ENCODE measurements around the gene COL4A6.
A peak's percentile ranks its signal among the peaks of the same experiment; 100 is the strongest.

COL4A6 gene

DNA sequence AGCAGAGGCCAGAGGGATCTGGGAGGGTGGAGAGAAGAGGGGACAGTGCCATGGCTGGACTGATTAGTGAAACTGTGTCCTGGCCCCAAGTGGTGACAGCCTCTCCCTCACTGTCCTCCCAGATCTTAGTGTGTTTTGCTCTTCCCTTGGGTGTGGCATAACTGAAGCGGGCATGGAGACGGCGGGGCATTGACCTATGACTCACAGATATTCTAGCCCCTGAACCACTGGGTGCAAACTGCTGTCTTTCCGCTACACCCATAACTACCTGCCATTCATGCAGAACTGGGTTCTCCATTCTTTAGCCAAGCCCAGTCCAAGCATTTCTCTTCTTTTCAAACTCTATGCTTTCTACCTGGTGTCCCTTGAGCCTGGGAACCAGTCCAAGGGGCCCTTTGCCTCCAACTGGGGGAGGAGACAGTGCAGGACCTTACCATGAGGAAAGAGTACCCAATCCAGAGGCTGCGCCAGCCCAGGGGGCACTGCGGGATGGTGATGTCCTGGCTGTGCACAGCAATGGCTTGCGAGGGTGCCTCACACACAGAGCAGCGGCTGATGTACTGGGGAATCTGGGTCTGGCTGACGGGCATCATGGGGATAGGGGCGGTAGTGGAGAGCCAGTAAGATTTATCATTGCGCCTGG is 279.1 kb downstream of the COL4A6 start:
- TF ChIP-seq, protein P1, sequence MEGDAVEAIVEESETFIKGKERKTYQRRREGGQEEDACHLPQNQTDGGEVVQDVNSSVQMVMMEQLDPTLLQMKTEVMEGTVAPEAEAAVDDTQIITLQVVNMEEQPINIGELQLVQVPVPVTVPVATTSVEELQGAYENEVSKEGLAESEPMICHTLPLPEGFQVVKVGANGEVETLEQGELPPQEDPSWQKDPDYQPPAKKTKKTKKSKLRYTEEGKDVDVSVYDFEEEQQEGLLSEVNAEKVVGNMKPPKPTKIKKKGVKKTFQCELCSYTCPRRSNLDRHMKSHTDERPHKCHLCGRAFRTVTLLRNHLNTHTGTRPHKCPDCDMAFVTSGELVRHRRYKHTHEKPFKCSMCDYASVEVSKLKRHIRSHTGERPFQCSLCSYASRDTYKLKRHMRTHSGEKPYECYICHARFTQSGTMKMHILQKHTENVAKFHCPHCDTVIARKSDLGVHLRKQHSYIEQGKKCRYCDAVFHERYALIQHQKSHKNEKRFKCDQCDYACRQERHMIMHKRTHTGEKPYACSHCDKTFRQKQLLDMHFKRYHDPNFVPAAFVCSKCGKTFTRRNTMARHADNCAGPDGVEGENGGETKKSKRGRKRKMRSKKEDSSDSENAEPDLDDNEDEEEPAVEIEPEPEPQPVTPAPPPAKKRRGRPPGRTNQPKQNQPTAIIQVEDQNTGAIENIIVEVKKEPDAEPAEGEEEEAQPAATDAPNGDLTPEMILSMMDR (IDR thresholded peaks at IDR 0.05; ENCODE audit: low read depth, low read length) = no peak

DNA sequence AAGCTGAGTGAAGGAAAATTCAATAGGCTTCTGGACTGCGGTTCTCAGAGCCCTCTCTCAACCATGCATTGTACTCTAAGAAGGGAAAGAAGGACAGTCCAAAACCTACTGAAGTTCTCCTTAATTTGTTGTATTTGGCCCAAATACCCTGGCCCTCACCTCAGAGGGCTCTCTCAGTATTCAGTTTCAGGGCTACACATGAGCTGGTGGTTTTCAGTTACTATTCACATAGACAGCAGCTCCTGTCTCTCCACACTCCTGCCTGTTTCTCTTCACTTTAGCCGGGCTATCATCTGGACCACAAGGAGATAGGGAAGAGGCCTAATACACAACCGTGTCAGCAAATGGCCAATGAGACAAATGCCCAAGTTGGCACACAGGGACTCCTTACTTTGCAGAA is 280.6 kb downstream of the COL4A6 start:
- no peak for DNase-seq (ENCODE audit: extremely low read depth, low read depth)
- TF ChIP-seq, protein P1 (IDR thresholded peaks at IDR 0.05; ENCODE audit: low read depth, low read length) = no peak

More for the DNA sequence above, 279.1 kb downstream of the COL4A6 start:
- DNase-seq (ENCODE audit: extremely low read depth, low read depth) = no peak

DNA sequence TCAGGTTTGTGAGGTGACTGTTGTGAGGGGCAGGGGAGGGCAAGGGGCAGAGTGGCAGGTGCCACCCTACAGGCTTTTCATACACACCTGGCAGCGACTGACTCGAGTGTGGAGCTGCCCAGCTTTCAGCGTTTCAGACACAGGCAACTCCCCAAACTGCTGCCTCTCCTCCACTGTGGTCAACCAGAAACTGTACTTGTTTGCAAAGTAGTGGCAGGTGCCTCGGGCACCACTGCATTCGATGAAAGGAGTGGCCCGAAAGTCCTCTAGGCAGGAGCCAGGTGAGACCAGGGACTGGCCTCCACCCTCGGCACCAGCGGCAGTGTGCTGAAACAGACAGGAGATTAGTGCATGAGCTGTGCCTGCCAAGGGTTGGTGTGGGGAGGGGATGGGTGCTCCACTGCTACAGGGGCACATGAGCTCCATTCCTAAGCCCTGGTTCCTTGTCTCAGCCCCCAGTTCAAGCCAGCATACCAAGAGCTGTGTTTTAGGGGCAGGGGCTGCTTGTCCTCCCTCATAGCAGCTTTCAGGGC is 281.2 kb downstream of the COL4A6 start:
- TF ChIP-seq, protein P1 (IDR thresholded peaks at IDR 0.05; ENCODE audit: low read depth, low read length) = no peak
- no peak for DNase-seq (ENCODE audit: extremely low read depth, low read depth)

DNA sequence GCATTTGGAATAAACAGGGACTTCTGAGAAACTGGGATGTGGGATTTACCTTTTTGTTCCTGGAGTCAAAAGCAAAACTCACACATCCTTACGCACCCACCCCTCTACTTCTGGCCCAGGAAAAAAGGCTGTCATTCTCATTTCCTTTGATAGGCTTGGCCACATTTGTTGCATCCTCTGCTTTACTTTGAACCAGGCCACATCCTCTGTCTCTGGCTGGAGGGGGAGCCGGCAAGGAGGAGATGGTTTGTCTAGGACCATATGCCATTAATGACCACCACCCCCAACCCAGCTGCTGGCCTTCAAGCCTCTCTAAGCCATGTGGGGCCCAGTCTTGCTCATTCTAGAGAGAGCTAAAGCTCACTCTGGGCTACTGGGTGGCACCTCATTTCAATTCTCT is 282.1 kb downstream of the COL4A6 start:
- TF ChIP-seq, protein P1 (IDR thresholded peaks at IDR 0.05; ENCODE audit: low read depth, low read length) = no peak
- no peak for DNase-seq (ENCODE audit: extremely low read depth, low read depth)

DNA sequence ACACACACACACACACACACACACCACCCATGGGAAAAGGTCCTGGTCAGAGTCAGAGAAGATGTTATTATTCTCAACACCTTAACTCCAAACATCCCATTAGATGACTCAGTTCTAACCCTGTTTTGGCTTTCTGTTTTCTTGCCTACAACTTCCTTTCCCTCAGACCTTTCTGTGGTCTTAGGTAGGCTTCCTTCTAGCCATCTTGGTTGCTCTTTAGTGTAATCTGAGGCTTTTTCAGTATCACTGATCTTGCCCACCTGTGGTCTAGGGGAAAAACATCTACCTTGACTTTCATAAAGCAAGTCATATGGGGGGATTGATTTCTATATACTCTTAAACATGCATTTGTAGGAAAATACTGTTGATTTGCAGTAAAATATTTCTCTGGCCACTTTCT is 289.7 kb downstream of the COL4A6 start:
- DNase-seq (ENCODE audit: extremely low read depth, low read depth) = no peak
- TF ChIP-seq, protein P1 (IDR thresholded peaks at IDR 0.05; ENCODE audit: low read depth, low read length) = no peak

DNA sequence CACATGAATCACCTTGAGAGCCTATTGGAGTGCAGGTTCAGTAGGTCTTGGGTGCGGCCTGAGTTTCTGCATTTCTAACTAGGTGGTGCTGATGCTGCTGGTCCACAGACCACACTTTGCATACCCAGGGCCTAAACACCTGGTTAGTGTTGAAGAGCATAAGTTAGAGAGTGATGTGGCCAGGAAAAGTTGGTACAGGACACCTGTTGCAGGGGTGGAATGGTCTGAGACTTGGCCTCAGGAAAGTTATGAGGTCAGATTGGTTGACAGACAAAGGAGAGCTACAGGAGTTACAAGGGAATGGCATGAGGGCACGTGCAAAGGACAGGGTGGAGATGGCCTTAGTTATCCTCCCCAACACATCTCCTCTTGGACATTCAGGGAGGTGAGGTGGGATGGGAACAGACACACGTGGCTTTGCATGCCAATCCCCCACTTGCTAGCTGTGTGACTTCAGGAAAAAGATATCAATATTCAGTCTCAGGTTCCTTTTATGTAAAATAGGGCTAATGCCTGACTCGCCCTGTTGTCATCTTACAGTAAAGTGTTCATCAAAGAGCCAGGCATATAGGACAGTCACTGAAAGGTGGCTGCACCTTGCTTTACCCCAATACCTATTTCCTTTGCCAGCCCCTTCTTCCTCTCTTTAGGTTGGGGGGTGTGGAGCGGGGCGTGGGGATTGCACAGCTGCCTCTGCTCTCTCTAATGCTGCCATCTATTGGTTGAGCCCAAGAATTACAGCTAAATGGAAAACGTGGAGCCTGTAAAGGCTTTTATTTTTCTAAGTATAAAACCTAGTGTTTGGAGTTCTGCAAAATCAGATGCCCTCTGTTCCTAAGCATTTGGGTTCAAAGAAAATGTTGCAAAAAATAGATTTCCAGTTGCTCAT is 299.2 kb downstream of the COL4A6 start:
- TF ChIP-seq, protein P1 (IDR thresholded peaks at IDR 0.05; ENCODE audit: low read depth, low read length) = peak; percentile 47
- DNase-seq (ENCODE audit: extremely low read depth, low read depth) = no peak

DNA sequence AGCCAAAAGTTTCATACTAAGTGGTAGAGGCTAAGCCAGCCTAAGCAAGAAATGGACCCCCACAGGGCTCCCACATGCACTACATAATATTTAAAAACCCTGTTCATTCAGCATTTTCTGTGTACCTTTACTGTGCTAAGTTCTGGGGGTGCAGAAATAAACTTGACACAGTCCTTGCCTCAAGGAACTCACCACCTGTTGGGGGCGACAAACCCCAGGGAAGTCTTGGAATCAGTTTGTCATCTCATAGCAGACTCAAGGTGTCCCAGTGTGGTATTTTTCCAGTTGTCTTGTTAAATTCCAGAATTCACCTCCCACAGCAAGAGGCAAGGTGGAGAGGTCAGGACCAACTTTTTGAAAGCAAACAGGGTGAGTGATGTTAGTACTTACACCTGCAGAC is 303.5 kb downstream of the COL4A6 start:
- TF ChIP-seq, protein P1 (IDR thresholded peaks at IDR 0.05; ENCODE audit: low read depth, low read length) = no peak
- no peak for DNase-seq (ENCODE audit: extremely low read depth, low read depth)
